ENCODE data around the gene TUBG2.

The TUBG2 gene

GRCh38 chr17:42708588-42708987, 49.5 kb downstream of the TUBG2 start:
- H3K27ac ChIP-seq (ENCODE audit: low read depth, low read length), result no peak overlapping the region

GRCh38 chr17:42709561-42709960, 50.5 kb downstream of the TUBG2 start:
- no peaks in the 10 kb centered on the region for H4K20me1 ChIP-seq (ENCODE audit: low read depth, low read length)
- no peaks in the 10 kb centered on the region for H3K9me2 ChIP-seq (replicated peaks; ENCODE audit: insufficient read depth, low read length)
- H3K9ac ChIP-seq (ENCODE audit: low read length), result no peak overlapping the region
- no peaks in the 10 kb centered on the region for H3F3A ChIP-seq (ENCODE audit: insufficient read depth)
- no peak overlapping the region for H2AFZ ChIP-seq (ENCODE audit: low read depth, low read length, severe bottlenecking)
- H3K4me3 ChIP-seq (ENCODE audit: insufficient read depth, low read length, poor library complexity, severe bottlenecking), result no peak overlapping the region
- H3K36me3 ChIP-seq (ENCODE audit: low read length), result peaks cover 5% of the 10 kb centered on the region; the same call in 1 of the 2 replicates
- no peak overlapping the region for H3K27ac ChIP-seq (ENCODE audit: low read depth, low read length)
- H3K4me2 ChIP-seq (ENCODE audit: low read depth, low read length, poor library complexity, severe bottlenecking), result no peak overlapping the region
- H3K79me2 ChIP-seq (ENCODE audit: insufficient read depth, low read length), result no peaks in the 10 kb centered on the region
- H3K9me3 ChIP-seq (ENCODE audit: insufficient read depth, low read length), result no peaks in the 10 kb centered on the region
- H3K27me3 ChIP-seq (ENCODE audit: low read length), result no peaks in the 10 kb centered on the region
- TF ChIP-seq EZH2phosphoT487 (conservative IDR thresholded peaks at IDR 0.05; ENCODE audit: low read length), result no peak

More at GRCh38 chr17:42708588-42708987, 49.5 kb downstream of the TUBG2 start:
- H3K4me3 ChIP-seq (ENCODE audit: insufficient read depth, low read length, poor library complexity, severe bottlenecking), result no peak overlapping the region
- H3K36me3 ChIP-seq (ENCODE audit: low read length), result peaks cover 7% of the 10 kb centered on the region; the same call in 1 of the 2 replicates
- H3K79me2 ChIP-seq (ENCODE audit: insufficient read depth, low read length), result no peaks in the 10 kb centered on the region
- no peak for TF ChIP-seq EZH2phosphoT487 (conservative IDR thresholded peaks at IDR 0.05; ENCODE audit: low read length)
- TF ChIP-seq CTCF (IDR thresholded peaks at IDR 0.05; ENCODE audit: insufficient read depth, low read length, poor library complexity, severe bottlenecking), result no peak
- no peak overlapping the region for H2AFZ ChIP-seq (ENCODE audit: low read depth, low read length, severe bottlenecking)
- H3K9ac ChIP-seq (ENCODE audit: low read length), result no peak overlapping the region
- no peaks in the 10 kb centered on the region for H3K27me3 ChIP-seq (ENCODE audit: low read length)
- no peaks in the 10 kb centered on the region for H3K9me3 ChIP-seq (ENCODE audit: insufficient read depth, low read length)
- H3F3A ChIP-seq (ENCODE audit: insufficient read depth), result no peaks in the 10 kb centered on the region
- no peak overlapping the region for H3K4me2 ChIP-seq (ENCODE audit: low read depth, low read length, poor library complexity, severe bottlenecking)
- H3K9me2 ChIP-seq (replicated peaks; ENCODE audit: insufficient read depth, low read length), result no peaks in the 10 kb centered on the region
- no peaks in the 10 kb centered on the region for H4K20me1 ChIP-seq (ENCODE audit: low read depth, low read length)
